Measurements from ENCODE around the gene AP1G1.

Gene AP1G1
- 149 to 277 (median 169) reads per million in 9 experiments for total RNA-seq

- peak within 1 kb of the TSS; percentile 100 for H3K27ac Mint-ChIP-seq
- no peaks in the 10 kb centered on the region for H3K9me3 Mint-ChIP-seq
- H3K4me3 Mint-ChIP-seq = peak within 1 kb of the TSS; percentile 91
- peaks cover 34% of the 10 kb centered on the region for H3K36me3 Mint-ChIP-seq (ENCODE audit: insufficient read depth)
- H3K4me1 Mint-ChIP-seq (ENCODE audit: low read depth in 2 of 2) = peaks cover 15 to 23% of the 10 kb centered on the region in 2 donors
- ATAC-seq (replicated peaks) = peak; percentile 91
- H3K27me3 Mint-ChIP-seq = no peaks in the 10 kb centered on the region
- peak; percentile 86 to 89 (median 88) for DNase-seq
These were observed at the start of gene AP1G1 for GRCh38 chr16:71808593-71809459. TSS of gene AP1G1 (minus strand) at chr16:71808834. CDS start at chr16:71789479, 19,355 bp downstream.

- Mint-ChIP-seq H3K4me1 (ENCODE audit: low read depth in 2 of 2) (peaks cover 37 to 60% of the 10 kb centered on the region in 2 donors), H3K36me3 (ENCODE audit: insufficient read depth) (peaks cover 34% of the 10 kb centered on the region), H3K9me3 (no peaks in the 10 kb centered on the region), H3K4me3 (peak overlapping the region; percentile 61 to 69), H3K27ac (peak overlapping the region; percentile 90 to 92), H3K27me3 (no peaks in the 10 kb centered on the region)
- DNase-seq (peak; percentile 32 to 60 (median 40)), ATAC-seq (replicated peaks) (peak; percentile 94)
These were observed 47.5 kb upstream of the AP1G1 start for GRCh38 chr16:71855937-71856662.

- Mint-ChIP-seq H3K4me1 (ENCODE audit: low read depth in 2 of 2) (peaks cover 37 to 63% of the 10 kb centered on the region in 2 donors), H3K4me3 (peak overlapping the region; percentile 48 to 69), H3K27me3 (no peaks in the 10 kb centered on the region), H3K9me3 (no peaks in the 10 kb centered on the region), H3K27ac (peak overlapping the region; percentile 90 to 92), H3K36me3 (ENCODE audit: insufficient read depth) (peaks cover 40% of the 10 kb centered on the region)
- no peak for ATAC-seq (replicated peaks)
- DNase-seq = no peak
These were observed 45.8 kb upstream of the AP1G1 start for GRCh38 chr16:71854369-71854948.

- H3K27ac Mint-ChIP-seq = peak overlapping the region; percentile 85 to 90
- DNase-seq = no peak
- H3K4me1 Mint-ChIP-seq (ENCODE audit: low read depth in 2 of 2) = peaks cover 37 to 59% of the 10 kb centered on the region in 2 donors
- no peaks in the 10 kb centered on the region for H3K9me3 Mint-ChIP-seq
- no peak for ATAC-seq (replicated peaks)
- no peaks in the 10 kb centered on the region for H3K27me3 Mint-ChIP-seq
- peaks cover 50% of the 10 kb centered on the region for H3K36me3 Mint-ChIP-seq (ENCODE audit: insufficient read depth)
- no peak overlapping the region for H3K4me3 Mint-ChIP-seq
These were observed 44.8 kb upstream of the AP1G1 start for GRCh38 chr16:71853413-71853812.

GRCh38 chr16:71852561-71852960, 43.9 kb upstream of the AP1G1 start:
- Mint-ChIP-seq H3K4me1 (ENCODE audit: low read depth in 2 of 2) (peaks cover 39 to 65% of the 10 kb centered on the region in 2 donors), H3K9me3 (no peaks in the 10 kb centered on the region), H3K27me3 (no peaks in the 10 kb centered on the region), H3K27ac (peak overlapping the region; percentile 65 to 85), H3K36me3 (ENCODE audit: insufficient read depth) (peaks cover 55% of the 10 kb centered on the region), H3K4me3 (no peak overlapping the region)
- ATAC-seq (replicated peaks) (no peak), DNase-seq (no peak)

GRCh38 chr16:71852158-71852557, 43.5 kb upstream of the AP1G1 start:
- Mint-ChIP-seq H3K9me3 (no peaks in the 10 kb centered on the region), H3K27me3 (no peaks in the 10 kb centered on the region), H3K4me1 (ENCODE audit: low read depth in 2 of 2) (peaks cover 42 to 65% of the 10 kb centered on the region in 2 donors), H3K36me3 (ENCODE audit: insufficient read depth) (peaks cover 55% of the 10 kb centered on the region), H3K27ac (peak overlapping the region; percentile 65 to 85), H3K4me3 (no peak overlapping the region)
- DNase-seq (no peak), ATAC-seq (replicated peaks) (no peak)

- Mint-ChIP-seq H3K4me3 (no peak overlapping the region), H3K27me3 (no peaks in the 10 kb centered on the region), H3K36me3 (ENCODE audit: insufficient read depth) (peaks cover 58% of the 10 kb centered on the region), H3K9me3 (no peaks in the 10 kb centered on the region), H3K27ac (peak overlapping the region; percentile 65 to 85), H3K4me1 (ENCODE audit: low read depth in 2 of 2) (peaks cover 45 to 65% of the 10 kb centered on the region in 2 donors)
- ATAC-seq (replicated peaks) (no peak), DNase-seq (no peak)
These were observed 43.1 kb upstream of the AP1G1 start for GRCh38 chr16:71851746-71852145.

GRCh38 chr16:71848622-71849021, 40.0 kb upstream of the AP1G1 start:
- ATAC-seq (replicated peaks) (no peak), DNase-seq (no peak)
- Mint-ChIP-seq H3K4me3 (no peak overlapping the region), H3K9me3 (no peaks in the 10 kb centered on the region), H3K27me3 (no peaks in the 10 kb centered on the region), H3K27ac (no peak overlapping the region), H3K4me1 (ENCODE audit: low read depth in 2 of 2) (peaks cover 32 to 52% of the 10 kb centered on the region in 2 donors), H3K36me3 (ENCODE audit: insufficient read depth) (peaks cover 68% of the 10 kb centered on the region)

- Mint-ChIP-seq H3K4me3 (peak overlapping the region; percentile 94 to 98), H3K9me3 (no peaks in the 10 kb centered on the region), H3K4me1 (ENCODE audit: low read depth in 2 of 2) (peaks cover 22 to 43% of the 10 kb centered on the region in 2 donors), H3K27me3 (no peaks in the 10 kb centered on the region), H3K27ac (peak overlapping the region; percentile 97 to 98), H3K36me3 (ENCODE audit: insufficient read depth) (peaks cover 57% of the 10 kb centered on the region)
- no peak for DNase-seq
- ATAC-seq (replicated peaks) = no peak
These were observed 38.5 kb upstream of the AP1G1 start for GRCh38 chr16:71847096-71847495.

- no peak for ATAC-seq (replicated peaks)
- DNase-seq = peak in 2 of 3 experiments; percentile 7 to 17
- Mint-ChIP-seq H3K4me3 (peak overlapping the region; percentile 94 to 98), H3K9me3 (no peaks in the 10 kb centered on the region), H3K36me3 (ENCODE audit: insufficient read depth) (peaks cover 51% of the 10 kb centered on the region), H3K27me3 (no peaks in the 10 kb centered on the region), H3K27ac (peak overlapping the region; percentile 97 to 98), H3K4me1 (ENCODE audit: low read depth in 2 of 2) (peaks cover 19 to 38% of the 10 kb centered on the region in 2 donors)
These were observed 37.8 kb upstream of the AP1G1 start for GRCh38 chr16:71846431-71846830.

GRCh38 chr16:71845639-71846430, 37.2 kb upstream of the AP1G1 start, which contains the start of gene ATXN1L:
TSS of gene ATXN1L (plus strand) at chr16:71845976. CDS start at chr16:71849741, 3,765 bp downstream.
- H3K4me1 Mint-ChIP-seq (ENCODE audit: low read depth in 2 of 2) = peaks cover 18 to 35% of the 10 kb centered on the region in 2 donors
- peak within 1 kb of the TSS; percentile 94 to 98 for H3K4me3 Mint-ChIP-seq
- peak within 1 kb of the TSS; percentile 97 to 98 for H3K27ac Mint-ChIP-seq
- no peaks in the 10 kb centered on the region for H3K27me3 Mint-ChIP-seq
- H3K36me3 Mint-ChIP-seq (ENCODE audit: insufficient read depth) = peaks cover 45% of the 10 kb centered on the region
- peak; percentile 93 for ATAC-seq (replicated peaks)
- peak; percentile 91 to 97 (median 97) for DNase-seq
- no peaks in the 10 kb centered on the region for H3K9me3 Mint-ChIP-seq

- peaks cover 23% of the 10 kb centered on the region for H3K36me3 Mint-ChIP-seq (ENCODE audit: insufficient read depth)
- ATAC-seq (replicated peaks) = no peak
- H3K4me3 Mint-ChIP-seq = no peak overlapping the region
- no peaks in the 10 kb centered on the region for H3K27me3 Mint-ChIP-seq
- DNase-seq = no peak
- no peaks in the 10 kb centered on the region for H3K9me3 Mint-ChIP-seq
- no peak overlapping the region for H3K27ac Mint-ChIP-seq
- peaks cover 15 to 30% of the 10 kb centered on the region in 2 donors for H3K4me1 Mint-ChIP-seq (ENCODE audit: low read depth in 2 of 2)
These were observed 34.9 kb upstream of the AP1G1 start for GRCh38 chr16:71843572-71843971.
